SJCRH30 (cell line): Measurements from ENCODE around the gene YKT6. TPM values are rescaled to one million over a fixed set of nuclear protein-coding genes. Genes with fewer than 3 reads are reported as not detected.
"Not testable (repeated sequence)": the region's sequence is repeated elsewhere in the genome, so short reads cannot be mapped to it uniquely, and the experiment has no call there.

Source experiments
- DNase-seq, 2 experiments: peaks; one replicate each; pipeline ENCODE4 v3.0.0-alpha.2; 2015 to 2020
- H3K27ac ChIP-seq: fragments of 250-450 bp; sonication (Bioruptor Pico); 2 replicates; pipeline ENCODE4 v1.5.1; 2020; ENCODE audit warnings: mild to moderate bottlenecking, moderate library complexity
- H3K27me3 ChIP-seq: fragments of 250-450 bp; sonication (Bioruptor Pico); 2 replicates; pipeline ENCODE4 v1.5.1; 2020; ENCODE audit warnings: mild to moderate bottlenecking, moderate library complexity
- H3K36me3 ChIP-seq: fragments of 250-450 bp; sonication (Bioruptor Pico); 2 replicates; pipeline ENCODE4 v1.5.1; 2020; ENCODE audit warnings: mild to moderate bottlenecking, moderate library complexity
- H3K4me1 ChIP-seq: fragments of 250-450 bp; sonication (Bioruptor Pico); 2 replicates; pipeline ENCODE4 v1.5.1; 2020; ENCODE audit warnings: mild to moderate bottlenecking, moderate library complexity
- H3K4me3 ChIP-seq: fragments of 250-450 bp; sonication (Bioruptor Pico); 2 replicates; pipeline ENCODE4 v1.5.1; 2020; ENCODE audit warnings: mild to moderate bottlenecking, moderate library complexity
- H3K9me3 ChIP-seq: fragments of 250-450 bp; sonication (Bioruptor Pico); replicated peaks from 2 replicates; pipeline ENCODE4 v1.5.1; 2020; ENCODE audit warnings: mild to moderate bottlenecking, moderate library complexity
- total RNA-seq: library from RNA; depleted of rRNA; stranded (reverse); fragments of >200 nt; shearing (Covaris generic); gene quantifications from 2 replicates; pipeline ENCODE4 v1.2.3, GENCODE V29; 2014

Gene YKT6
- total RNA-seq, 1 experiment from 2014 or later: 101 TPM

- no peaks in the 10 kb centered on the region for H3K9me3 ChIP-seq
- no peaks in the 10 kb centered on the region for H3K36me3 ChIP-seq
- H3K27me3 ChIP-seq: no peaks in the 10 kb centered on the region
- DNase-seq: no peak
- H3K27ac ChIP-seq: no peak overlapping the region
- H3K4me1 ChIP-seq: peaks cover 11% of the 10 kb centered on the region
- H3K4me3 ChIP-seq: no peak overlapping the region
Measured at GRCh38 chr7:44194562-44195145, 6.1 kb upstream of the YKT6 start.

GRCh38 chr7:44195889-44196288, 4.9 kb upstream of the YKT6 start:
- H3K4me1 ChIP-seq: peaks cover 11% of the 10 kb centered on the region

GRCh38 chr7:44196450-44196872, 4.3 kb upstream of the YKT6 start:
- Histone ChIP-seq H3K4me1 (peaks cover 11% of the 10 kb centered on the region), H3K9me3 (no peaks in the 10 kb centered on the region), H3K27me3 (no peaks in the 10 kb centered on the region), H3K36me3 (no peaks in the 10 kb centered on the region), H3K4me3 (no peak overlapping the region), H3K27ac (no peak overlapping the region)
- DNase-seq: peak; percentile 60 to 85

More at GRCh38 chr7:44195889-44196288, 4.9 kb upstream of the YKT6 start:
- peak; percentile 46 to 60 for DNase-seq
- no peak overlapping the region for H3K27ac ChIP-seq
- no peaks in the 10 kb centered on the region for H3K9me3 ChIP-seq
- H3K36me3 ChIP-seq: no peaks in the 10 kb centered on the region
- H3K4me3 ChIP-seq: no peak overlapping the region
- H3K27me3 ChIP-seq: no peaks in the 10 kb centered on the region

GRCh38 chr7:44197474-44197873, 3.3 kb upstream of the YKT6 start:
- Histone ChIP-seq H3K36me3 (no peaks in the 10 kb centered on the region), H3K27me3 (no peaks in the 10 kb centered on the region), H3K9me3 (no peaks in the 10 kb centered on the region), H3K4me3 (no peak overlapping the region), H3K27ac (no peak overlapping the region), H3K4me1 (peaks cover 15% of the 10 kb centered on the region)
- no peak for DNase-seq

- not testable (repeated sequence) for H3K36me3 ChIP-seq, H3K27me3 ChIP-seq, DNase-seq, H3K9me3 ChIP-seq, H3K4me3 ChIP-seq, H3K27ac ChIP-seq
- peaks cover 17% of the 10 kb centered on the region for H3K4me1 ChIP-seq
Measured at GRCh38 chr7:44200163-44200562, 615 bp upstream of the YKT6 start.

- DNase-seq: no peak
- Histone ChIP-seq H3K9me3 (no peaks in the 10 kb centered on the region), H3K36me3 (peaks cover 12% of the 10 kb centered on the region), H3K4me1 (peaks cover 6% of the 10 kb centered on the region; the same call in 1 of the 2 replicates), H3K27ac (no peak overlapping the region), H3K27me3 (no peaks in the 10 kb centered on the region), H3K4me3 (peak overlapping the region; percentile 71)
Measured at GRCh38 chr7:44201813-44202212, 1.0 kb downstream of the YKT6 start.

- H3K4me3 ChIP-seq: no peak overlapping the region
- no peaks in the 10 kb centered on the region for H3K9me3 ChIP-seq
- peaks cover 41% of the 10 kb centered on the region for H3K36me3 ChIP-seq
- H3K4me1 ChIP-seq: peaks cover 6% of the 10 kb centered on the region; the same call in 1 of the 2 replicates
- no peak overlapping the region for H3K27ac ChIP-seq
- no peak for DNase-seq
- H3K27me3 ChIP-seq: no peaks in the 10 kb centered on the region
Measured at GRCh38 chr7:44206008-44206407, 5.2 kb downstream of the YKT6 start.

GRCh38 chr7:44208085-44208484, 7.3 kb downstream of the YKT6 start:
- Histone ChIP-seq H3K27me3 (no peaks in the 10 kb centered on the region), H3K4me3 (no peak overlapping the region), H3K36me3 (peaks cover 57% of the 10 kb centered on the region), H3K4me1 (peaks cover 3% of the 10 kb centered on the region; the same call in 1 of the 2 replicates), H3K9me3 (no peaks in the 10 kb centered on the region), H3K27ac (no peak overlapping the region)
- DNase-seq: no peak

GRCh38 chr7:44210107-44210506, 9.3 kb downstream of the YKT6 start:
- Histone ChIP-seq H3K4me3 (no peak overlapping the region), H3K9me3 (no peaks in the 10 kb centered on the region), H3K27ac (no peak overlapping the region), H3K27me3 (no peaks in the 10 kb centered on the region), H3K4me1 (peaks cover 3% of the 10 kb centered on the region; the same call in 1 of the 2 replicates), H3K36me3 (peaks cover 57% of the 10 kb centered on the region)
- DNase-seq: no peak

GRCh38 chr7:44211126-44211675, 10.4 kb downstream of the YKT6 start:
- peaks cover 3% of the 10 kb centered on the region; the same call in 1 of the 2 replicates for H3K4me1 ChIP-seq
- peaks cover 51% of the 10 kb centered on the region for H3K36me3 ChIP-seq
- H3K4me3 ChIP-seq: no peak overlapping the region
- no peaks in the 10 kb centered on the region for H3K27me3 ChIP-seq
- no peak overlapping the region for H3K27ac ChIP-seq
- no peak for DNase-seq
- H3K9me3 ChIP-seq: no peaks in the 10 kb centered on the region

GRCh38 chr7:44212018-44212417, 11.2 kb downstream of the YKT6 start:
- H3K4me1 ChIP-seq: peaks cover 3% of the 10 kb centered on the region; the same call in 1 of the 2 replicates
- no peak for DNase-seq
- no peaks in the 10 kb centered on the region for H3K9me3 ChIP-seq
- H3K27ac ChIP-seq: no peak overlapping the region
- no peaks in the 10 kb centered on the region for H3K27me3 ChIP-seq
- peaks cover 43% of the 10 kb centered on the region for H3K36me3 ChIP-seq
- no peak overlapping the region for H3K4me3 ChIP-seq

- peak in 1 of 2 experiments; percentile 48 for DNase-seq
- Histone ChIP-seq H3K27ac (no peak overlapping the region), H3K27me3 (no peaks in the 10 kb centered on the region), H3K36me3 (peaks cover 38% of the 10 kb centered on the region), H3K4me3 (no peak overlapping the region), H3K4me1 (peaks cover 5% of the 10 kb centered on the region; the same call in 1 of the 2 replicates), H3K9me3 (no peaks in the 10 kb centered on the region)
Measured at GRCh38 chr7:44212581-44213184, 11.9 kb downstream of the YKT6 start.

GRCh38 chr7:44213206-44213876, 12.6 kb downstream of the YKT6 start:
- H3K27ac ChIP-seq: no peak overlapping the region
- DNase-seq: no peak
- no peak overlapping the region for H3K4me3 ChIP-seq
- H3K4me1 ChIP-seq: peaks cover 5% of the 10 kb centered on the region; the same call in 1 of the 2 replicates
- no peaks in the 10 kb centered on the region for H3K9me3 ChIP-seq
- peaks cover 37% of the 10 kb centered on the region for H3K36me3 ChIP-seq
- H3K27me3 ChIP-seq: no peaks in the 10 kb centered on the region

- Histone ChIP-seq H3K9me3 (no peaks in the 10 kb centered on the region), H3K36me3 (peaks cover 31% of the 10 kb centered on the region), H3K27ac (no peak overlapping the region), H3K27me3 (no peaks in the 10 kb centered on the region), H3K4me3 (no peak overlapping the region), H3K4me1 (peaks cover 5% of the 10 kb centered on the region; the same call in 1 of the 2 replicates)
- no peak for DNase-seq
Measured at GRCh38 chr7:44213877-44214388, 13.2 kb downstream of the YKT6 start.

GRCh38 chr7:44215531-44215930, 14.8 kb downstream of the YKT6 start:
- no peak for DNase-seq
- Histone ChIP-seq H3K4me1 (peaks cover 5% of the 10 kb centered on the region; the same call in 1 of the 2 replicates), H3K9me3 (no peaks in the 10 kb centered on the region), H3K27ac (no peak overlapping the region), H3K27me3 (no peaks in the 10 kb centered on the region), H3K36me3 (peaks cover 21% of the 10 kb centered on the region), H3K4me3 (no peak overlapping the region)
